AG09319 (cell line): ENCODE data around the gene CPNE1.
"Not testable (repeated sequence)": the region's sequence is repeated elsewhere in the genome, so short reads cannot be mapped to it uniquely, and the experiment has no call there.

Experiments
- DNase-seq: peaks from one replicate; pipeline ENCODE4 v3.0.0-alpha.2; 2010; ENCODE audit warnings: low read depth; ENCODE audit errors: extremely low read depth
- CTCF ChIP-seq: IDR thresholded peaks from 2 replicates; pipeline ENCODE4 v1.5.1; 2011; ENCODE audit warnings: low read depth, mild to moderate bottlenecking, inconsistent platforms, low read length, moderate library complexity

The CPNE1 gene

GRCh38 chr20:35690265-35690664 lies 25.6 kb upstream of the CPNE1 start:
- no peak for DNase-seq
- TF ChIP-seq CTCF = no peak

GRCh38 chr20:35686872-35687271 lies 22.2 kb upstream of the CPNE1 start:
- DNase-seq = not testable (repeated sequence)

GRCh38 chr20:35685368-35685767 lies 20.7 kb upstream of the CPNE1 start:
- not testable (repeated sequence) for DNase-seq

GRCh38 chr20:35681960-35682359 lies 17.3 kb upstream of the CPNE1 start:
- TF ChIP-seq CTCF = no peak
- DNase-seq = no peak

GRCh38 chr20:35680452-35681183 lies 15.9 kb upstream of the CPNE1 start:
- no peak for DNase-seq
- no peak for TF ChIP-seq CTCF

- no peak for DNase-seq
- TF ChIP-seq CTCF = no peak
Observed at GRCh38 chr20:35674921-35675320, 10.2 kb upstream of the CPNE1 start.

- no peak for DNase-seq
- TF ChIP-seq CTCF = no peak
Observed at GRCh38 chr20:35673884-35674283, 9.2 kb upstream of the CPNE1 start.

- no peak for TF ChIP-seq CTCF
- no peak for DNase-seq
Observed at GRCh38 chr20:35669681-35670080, 5.0 kb upstream of the CPNE1 start.

GRCh38 chr20:35669221-35669620 lies 4.5 kb upstream of the CPNE1 start:
- no peak for DNase-seq
- TF ChIP-seq CTCF = no peak
